AG20443 (cell line): Measurements from ENCODE around the gene TXNIP.

Source experiments
- DNase-seq: peaks from one replicate; pipeline ENCODE4 v3.0.0; 2012; ENCODE audit warnings: low spot score, mixed read lengths

The TXNIP gene

GRCh38 chr1:146012703-146013558 lies 16.6 kb upstream of the TXNIP start:
- peak; percentile 75 for DNase-seq

- DNase-seq: no peak
These were observed 13.9 kb upstream of the TXNIP start for GRCh38 chr1:146010126-146010738.

DNA sequence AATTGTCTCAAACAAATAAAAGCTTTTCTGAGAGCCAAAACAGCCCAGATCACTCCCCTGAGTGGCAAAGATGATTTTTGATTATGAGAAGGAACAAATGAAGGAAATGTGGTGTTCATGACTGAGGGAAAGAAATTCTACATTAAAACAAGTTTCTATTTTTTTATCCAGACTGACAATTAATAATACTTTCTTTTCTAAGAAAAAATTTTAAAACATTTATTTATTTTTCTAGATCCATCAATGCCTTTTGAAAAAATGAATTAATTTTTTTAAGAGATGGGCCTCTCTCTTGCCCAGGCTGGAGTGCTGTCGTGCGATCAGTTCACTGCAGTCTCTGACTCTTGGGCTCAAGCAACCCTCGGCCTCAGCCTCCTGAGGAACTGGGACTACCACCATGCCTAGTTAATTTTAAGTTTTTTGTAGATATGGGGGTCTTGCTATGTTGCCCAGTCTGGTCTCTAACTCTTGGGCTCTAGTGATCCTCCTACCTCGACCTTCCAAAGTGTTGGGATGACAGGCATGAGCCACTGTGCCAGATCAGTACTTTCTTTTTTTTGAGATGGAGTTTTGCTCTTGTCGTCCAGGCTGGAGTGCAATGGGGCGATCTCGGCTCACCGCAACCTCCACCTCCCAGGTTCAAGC lies 11.2 kb upstream of the TXNIP start:
- no peak for DNase-seq

DNA sequence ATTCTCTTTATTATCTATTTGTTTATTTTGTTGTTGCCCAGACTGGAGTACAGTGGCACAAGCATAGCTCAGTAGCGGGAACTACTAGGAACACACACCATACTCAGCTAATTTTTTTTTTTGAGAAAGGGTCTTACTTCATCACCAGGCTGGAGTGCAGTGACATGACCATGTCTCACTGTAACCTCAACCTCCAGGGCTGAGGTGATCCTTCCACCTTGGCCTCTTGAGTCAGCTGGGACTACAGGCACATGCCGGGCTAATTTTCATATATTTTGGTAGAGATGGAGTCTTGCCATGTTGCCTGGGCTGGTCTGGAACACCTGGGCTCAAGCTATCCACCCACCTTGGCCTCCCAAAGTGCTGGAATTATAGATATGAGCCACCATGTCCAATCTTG lies 5.3 kb upstream of the TXNIP start:
- no peak for DNase-seq

GRCh38 chr1:145999321-146000024 lies 3.1 kb upstream of the TXNIP start:
- no peak for DNase-seq

- DNase-seq: no peak
These were observed 1.3 kb upstream of the TXNIP start for GRCh38 chr1:145997718-145998023.

- no peak for DNase-seq
These were observed 788 bp upstream of the TXNIP start for GRCh38 chr1:145997016-145997717.

GRCh38 chr1:145995964-145996432 lies 381 bp downstream of the TXNIP start:
- no peak for DNase-seq

- no peak for DNase-seq
These were observed 1.1 kb downstream of the TXNIP start for GRCh38 chr1:145995148-145995881.

DNA sequence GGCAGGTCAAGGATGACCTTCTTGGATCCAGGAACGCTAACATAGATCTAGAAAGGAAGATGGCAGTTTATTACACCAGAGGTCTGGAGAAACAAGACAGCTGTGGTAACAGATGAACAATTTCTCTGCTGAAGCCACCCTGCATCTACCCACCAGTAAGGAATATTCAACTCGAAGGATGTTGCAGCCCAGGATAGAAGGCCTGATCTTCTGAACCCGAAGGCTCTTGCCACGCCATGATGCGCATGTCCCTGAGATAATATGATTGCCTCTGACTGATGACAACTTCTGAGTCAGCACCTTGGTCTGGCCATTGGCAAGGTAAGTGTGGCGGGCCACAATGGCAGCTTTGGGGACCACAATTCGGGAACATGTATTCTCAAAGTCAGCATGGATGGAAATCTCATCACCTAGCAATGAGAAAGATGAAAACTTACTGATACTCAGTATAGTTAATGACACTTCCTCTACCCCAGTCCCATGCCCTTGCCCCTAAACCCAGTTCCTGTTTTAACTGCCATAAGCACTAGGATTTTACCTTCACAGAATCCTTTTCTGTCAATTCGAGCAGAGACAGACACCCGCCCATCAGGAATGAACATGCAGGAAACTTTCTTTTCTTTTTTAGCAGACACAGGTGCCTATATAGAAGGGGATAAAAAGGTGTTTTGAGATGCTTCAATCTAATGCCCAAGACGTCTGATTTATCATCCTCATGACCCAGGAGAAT lies 1.8 kb downstream of the TXNIP start:
- DNase-seq: no peak

GRCh38 chr1:145993618-145994390 lies 2.6 kb downstream of the TXNIP start:
- no peak for DNase-seq

- no peak for DNase-seq
These were observed 3.3 kb downstream of the TXNIP start for GRCh38 chr1:145992958-145993617.

- DNase-seq: no peak
These were observed 3.9 kb downstream of the TXNIP start for GRCh38 chr1:145992502-145992936.

DNA sequence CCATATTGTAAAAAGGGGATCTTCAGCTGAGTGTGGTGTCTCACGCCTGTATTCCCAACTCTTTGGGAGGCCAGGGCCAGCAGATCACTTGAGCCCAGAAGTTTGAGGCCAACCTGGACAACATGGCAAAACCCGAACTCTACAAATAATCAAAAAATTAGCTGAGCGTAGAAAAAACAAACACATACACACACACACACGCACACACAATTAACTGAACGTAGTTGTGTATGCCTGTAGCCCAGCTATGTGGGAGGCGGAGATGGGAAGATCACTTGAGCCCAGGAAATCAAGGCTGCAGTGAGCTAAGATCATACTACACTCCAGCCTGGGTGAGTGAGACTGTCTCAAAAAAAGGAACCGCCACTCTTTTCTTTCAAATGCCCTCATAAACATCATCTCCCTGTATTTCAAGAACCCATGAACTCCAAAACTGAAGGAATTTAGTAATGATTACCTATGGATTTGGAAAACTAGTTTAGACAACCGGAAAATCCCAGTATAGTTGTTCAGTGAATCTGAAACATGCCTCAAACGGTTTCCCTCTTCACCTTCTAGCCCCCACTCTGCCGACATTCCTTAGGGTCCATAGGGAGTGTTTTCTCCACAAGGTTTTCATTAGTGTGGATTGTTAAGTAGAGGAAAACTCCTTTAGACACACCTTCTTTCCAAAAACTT lies 4.5 kb downstream of the TXNIP start:
- no peak for DNase-seq

GRCh38 chr1:145990249-145990855 lies 6.0 kb downstream of the TXNIP start:
- DNase-seq: no peak

GRCh38 chr1:145988773-145989172 lies 7.6 kb downstream of the TXNIP start:
- DNase-seq: no peak

DNA sequence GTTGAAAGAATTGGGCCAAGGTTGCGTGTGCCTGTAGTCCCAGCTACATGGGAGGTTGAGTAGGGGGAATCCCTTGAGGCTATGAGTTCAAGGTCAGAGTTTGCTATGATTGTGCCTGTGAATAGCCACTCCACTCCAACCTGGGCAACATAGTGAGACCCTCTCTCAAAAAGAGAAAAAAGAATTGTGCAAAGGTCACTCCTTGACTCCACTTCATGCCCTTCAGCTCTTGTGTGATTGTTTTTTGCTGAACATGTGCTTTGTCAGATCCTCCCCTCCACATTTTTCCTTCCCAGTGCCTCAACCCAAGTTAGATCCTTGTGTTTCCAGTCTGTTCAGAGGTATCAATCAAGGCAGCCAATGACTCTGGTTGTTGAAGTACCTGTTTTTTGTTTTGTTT lies 8.5 kb downstream of the TXNIP start:
- DNase-seq: no peak

GRCh38 chr1:145986551-145986950 lies 9.8 kb downstream of the TXNIP start:
- no peak for DNase-seq
